Kidney (tissue), 14 donors: ENCODE measurements around the gene KRTAP3-3. TPM values are rescaled to one million over a fixed set of nuclear protein-coding genes. Genes with fewer than 3 reads are reported as not detected.

ENCODE experiments used
- DNase-seq, 5 donors: peaks; one replicate each; pipeline ENCODE4 v3.0.0-alpha.2; 2013 to 2020
- FAIRE-seq: peaks from 2 replicates; lab custom pipeline; 2012; peaks lifted over from hg19 to GRCh38; lab: Jason Lieb, UNC
- H3K27ac ChIP-seq, 2 donors: one replicate each; pipeline ENCODE4 v1.7.0; 2013; ENCODE audit warnings: low read depth in 2 of 2, low read length in 2 of 2, inconsistent platforms in 1 of 2
- H3K27me3 ChIP-seq: one replicate; pipeline ENCODE4 v1.7.1; 2013; ENCODE audit warnings: low read length, inconsistent platforms; ENCODE audit not compliant: control insufficient read depth, insufficient read depth
- H3K36me3 ChIP-seq, 3 donors: one replicate each; pipeline versions ENCODE4 v1.7.0 to v1.7.1; 2013; ENCODE audit warnings: low read length in 3 of 3, control low read depth in 1 of 3, inconsistent platforms in 1 of 3; ENCODE audit not compliant: insufficient read depth in 3 of 3, control insufficient read depth in 2 of 3
- H3K4me1 ChIP-seq, 3 donors: one replicate each; pipeline versions ENCODE4 v1.7.0 to v1.7.1; 2013; ENCODE audit warnings: low read length in 3 of 3, inconsistent platforms in 1 of 3, low read depth in 1 of 3; ENCODE audit not compliant: control insufficient read depth in 2 of 3, insufficient read depth in 2 of 3
- H3K4me3 ChIP-seq, 3 donors: one replicate each; pipeline versions ENCODE4 v1.7.0 to v1.8.1; 2013; ENCODE audit warnings: low read length in 3 of 3, control low read depth in 1 of 3, inconsistent platforms in 1 of 3
- H3K9ac ChIP-seq, 3 donors: one replicate each; pipeline versions ENCODE4 v1.7.0 to v1.7.1; 2013; ENCODE audit warnings: low read length in 3 of 3, control low read depth in 1 of 3, inconsistent platforms in 1 of 3
- H3K9me3 ChIP-seq, 3 donors: one replicate each; pipeline versions ENCODE4 v1.7.0 to v1.7.1; 2013; ENCODE audit warnings: low read length in 3 of 3, control low read depth in 1 of 3, inconsistent platforms in 1 of 3; ENCODE audit not compliant: control insufficient read depth in 2 of 3, insufficient read depth in 1 of 3
- CTCF ChIP-seq: IDR thresholded peaks from 3 replicates; pipeline ENCODE4 v1.5.1; 2012; ENCODE audit warnings: mild to moderate bottlenecking, moderate library complexity, borderline replicate concordance; ENCODE audit not compliant: insufficient read depth; ENCODE audit errors: extremely low read depth
- intact Hi-C: fragments of 100-400 bp; cut with DNase I; formaldehyde crosslinking; loops from one replicate; pipeline ENCODE4 v1.11.1; 2022
- polyA plus RNA-seq: library from polyadenylated mRNA; stranded (reverse); fragments of 350-450 nt; fragmentation: Illumina TruSeq; extraction: RNeasy Lipid Tissue Mini Kit (QIAGEN cat#74804); gene quantifications from one replicate; pipeline ENCODE4 v1.2.3, GENCODE V29; 2014; ENCODE audit warnings: low read depth, low replicate concordance; ENCODE audit not compliant: insufficient read depth
- total RNA-seq: library from RNA; stranded (reverse); fragmentation: NEBNext Ultra II Directional; extraction: Animal tissue kit (Norgen Biotek cat#: 25700); gene quantifications from one replicate; pipeline ENCODE4 v1.2.1, GENCODE V29; 2021
- donor health status: control.
- donor health status: control.
- donor health status: control.
- donor health status: control.
- donor health status: control.
- donor health status: DM: yes; HTN: yes; CAD: no.
- donor health status: Normal renal cell carcinoma (clear cell type).

Gene KRTAP3-3
- total and polyA plus RNA-seq, 2 donors from 2014 or later = not detected

- intact Hi-C loops = no loop called here
- no peak overlapping the region for H3K4me3 ChIP-seq
- H3K9me3 ChIP-seq = peaks cover 0 to 8% (median 0%) of the 10 kb centered on the region in 3 donors
- H3K36me3 ChIP-seq = no peaks in the 10 kb centered on the region
- H3K27ac ChIP-seq = no peak overlapping the region
- H3K9ac ChIP-seq = no peak overlapping the region
- H3K27me3 ChIP-seq = no peaks in the 10 kb centered on the region
- H3K4me1 ChIP-seq = no peaks in the 10 kb centered on the region
- TF ChIP-seq CTCF = no peak
- FAIRE-seq (no peak), DNase-seq (no peak)
Measured at GRCh38 chr17:41016578-41017215, 22.7 kb upstream of the KRTAP3-3 start.

DNA sequence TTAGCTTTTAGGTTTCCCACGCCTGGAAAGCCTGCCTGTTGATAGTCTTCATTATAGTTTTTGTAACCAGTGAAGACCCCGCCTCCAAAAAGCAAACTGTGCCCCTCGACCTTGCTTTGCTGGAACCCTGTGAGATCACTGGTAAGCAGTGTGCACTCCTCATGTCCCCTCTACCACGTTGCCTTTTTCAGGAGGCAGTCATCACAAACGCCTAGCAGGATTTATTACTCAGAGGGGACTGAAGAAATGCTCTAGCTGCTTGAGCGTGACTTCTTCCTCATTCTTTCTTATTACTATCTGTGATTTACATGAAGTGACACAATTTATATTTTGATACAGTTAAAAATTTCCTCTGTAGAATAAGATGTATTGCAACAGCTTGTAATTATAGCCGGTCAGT, 21.5 kb upstream of the KRTAP3-3 start:
- Histone ChIP-seq H3K9ac (no peak overlapping the region), H3K9me3 (no peaks in the 10 kb centered on the region), H3K27me3 (no peaks in the 10 kb centered on the region), H3K27ac (no peak overlapping the region), H3K4me3 (no peak overlapping the region), H3K36me3 (no peaks in the 10 kb centered on the region), H3K4me1 (no peaks in the 10 kb centered on the region)
- FAIRE-seq (no peak), DNase-seq (peak in 1 of 5 donors; percentile 15)
- TF ChIP-seq CTCF = no peak
- intact Hi-C loops = no loop called here

GRCh38 chr17:41013606-41014005, 19.6 kb upstream of the KRTAP3-3 start:
- no peak for TF ChIP-seq CTCF
- H3K27me3 ChIP-seq = no peaks in the 10 kb centered on the region
- H3K27ac ChIP-seq = no peak overlapping the region
- H3K9ac ChIP-seq = no peak overlapping the region
- FAIRE-seq (no peak), DNase-seq (no peak)
- no peaks in the 10 kb centered on the region for H3K4me1 ChIP-seq
- no peaks in the 10 kb centered on the region for H3K36me3 ChIP-seq
- intact Hi-C loops = no loop called here
- H3K4me3 ChIP-seq = no peak overlapping the region
- no peaks in the 10 kb centered on the region for H3K9me3 ChIP-seq

- H3K36me3 ChIP-seq = no peaks in the 10 kb centered on the region
- H3K27ac ChIP-seq = no peak overlapping the region
- no peak for DNase-seq
- no peak overlapping the region for H3K9ac ChIP-seq
- H3K9me3 ChIP-seq = no peaks in the 10 kb centered on the region
- no peaks in the 10 kb centered on the region for H3K27me3 ChIP-seq
- no peak for TF ChIP-seq CTCF
- H3K4me1 ChIP-seq = no peaks in the 10 kb centered on the region
- H3K4me3 ChIP-seq = no peak overlapping the region
- no peak for FAIRE-seq
- intact Hi-C loops = no loop called here
Measured at GRCh38 chr17:41013181-41013580, 19.2 kb upstream of the KRTAP3-3 start.
